Calu3 (cell line): Measurements from ENCODE around the gene ZKSCAN1. TPM values are rescaled to one million over a fixed set of nuclear protein-coding genes. Genes with fewer than 3 reads are reported as not detected.
A peak's percentile ranks its signal among the peaks of the same experiment; 100 is the strongest.
"Not testable (repeated sequence)": the region's sequence is repeated elsewhere in the genome, so short reads cannot be mapped to it uniquely, and the experiment has no call there.

Experiments used
- BruUV-seq: library from RNA; stranded (reverse); fragments of 400-500 nt; replicated peaks from 2 replicates; lab custom pipeline; 2021; lab: Mats Ljungman, UMichigan
- CTCF ChIA-PET: fragments of 300-600 bp; sonication (Branson Sonifier 250); formaldehyde crosslinking; loops from one replicate; lab custom pipeline; 2022; ENCODE audit warnings: antibody characterized with exemption; lab: Charles Lee
- DNase-seq: peaks from one replicate; pipeline ENCODE4 v3.0.0; 2022
- H3K27ac Mint-ChIP-seq: one replicate; pipeline ENCODE4 v1.8.0; 2022; ENCODE audit warnings: mixed read lengths; ENCODE audit not compliant: unreplicated experiment
- H3K27me3 Mint-ChIP-seq: one replicate; pipeline ENCODE4 v1.8.0; 2022; ENCODE audit warnings: mixed read lengths; ENCODE audit not compliant: unreplicated experiment
- H3K36me3 Mint-ChIP-seq: one replicate; pipeline ENCODE4 v1.8.0; 2022; ENCODE audit warnings: mild to moderate bottlenecking, moderate library complexity, mixed read lengths; ENCODE audit not compliant: insufficient read depth, unreplicated experiment
- H3K4me1 Mint-ChIP-seq: one replicate; pipeline ENCODE4 v1.8.0; 2022; ENCODE audit warnings: mild to moderate bottlenecking, low read depth, mixed read lengths; ENCODE audit not compliant: unreplicated experiment
- H3K4me3 Mint-ChIP-seq: one replicate; pipeline ENCODE4 v1.8.0; 2022; ENCODE audit warnings: mild to moderate bottlenecking, low read depth, moderate library complexity, mixed read lengths; ENCODE audit not compliant: unreplicated experiment
- H3K9me3 Mint-ChIP-seq: one replicate; pipeline ENCODE4 v1.8.0; 2022; ENCODE audit warnings: low read depth, mixed read lengths; ENCODE audit not compliant: unreplicated experiment
- intact Hi-C: fragments of 100-400 bp; cut with micrococcal nuclease; formaldehyde crosslinking; loops from one replicate; pipeline ENCODE4 v1.10.0; 2022; ENCODE audit not compliant: unreplicated experiment
- total RNA-seq: library from RNA; stranded (reverse); gene quantifications from 2 replicates; pipeline ENCODE4 v1.2.3, GENCODE V29; 2022
- TF ChIP-seq, protein P1 (sequence below): fragments of 200-600 bp; IDR thresholded peaks from one replicate; pipeline ENCODE4 v1.8.0; 2022; ENCODE audit warnings: antibody characterized with exemption; ENCODE audit not compliant: unreplicated experiment

ZKSCAN1 gene
- total RNA-seq, 1 experiment from 2014 or later = 56.6 TPM

DNA sequence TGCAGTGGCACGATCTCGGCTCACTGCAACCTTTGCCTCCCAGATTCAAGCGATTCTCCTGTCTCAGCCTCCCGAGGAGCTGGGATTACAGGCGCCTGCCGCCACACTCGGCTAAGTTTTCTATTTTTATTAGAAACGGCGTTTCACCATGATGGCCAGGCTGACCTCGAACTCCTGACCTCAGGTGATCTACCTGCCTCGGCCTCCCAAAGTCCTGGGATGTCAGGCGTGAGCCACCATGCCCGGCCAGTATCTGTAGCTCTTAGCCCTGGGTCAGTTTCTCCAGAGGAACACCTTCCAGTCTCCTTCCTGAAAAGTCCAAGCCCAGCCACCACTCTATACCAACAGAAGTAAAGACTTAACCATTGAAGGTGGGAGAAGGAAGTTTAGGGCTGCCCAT, 15.2 kb upstream of the ZKSCAN1 start:
- no peak overlapping the region for H3K27ac Mint-ChIP-seq
- BruUV-seq = no TSS peak
- no peaks in the 10 kb centered on the region for H3K9me3 Mint-ChIP-seq
- H3K4me3 Mint-ChIP-seq = no peak overlapping the region
- peaks cover 11% of the 10 kb centered on the region for H3K4me1 Mint-ChIP-seq
- peaks cover 5% of the 10 kb centered on the region for H3K36me3 Mint-ChIP-seq
- DNase-seq = no peak
- peaks cover 13% of the 10 kb centered on the region for H3K27me3 Mint-ChIP-seq
- CTCF ChIA-PET = no interaction called here
- TF ChIP-seq, protein P1, sequence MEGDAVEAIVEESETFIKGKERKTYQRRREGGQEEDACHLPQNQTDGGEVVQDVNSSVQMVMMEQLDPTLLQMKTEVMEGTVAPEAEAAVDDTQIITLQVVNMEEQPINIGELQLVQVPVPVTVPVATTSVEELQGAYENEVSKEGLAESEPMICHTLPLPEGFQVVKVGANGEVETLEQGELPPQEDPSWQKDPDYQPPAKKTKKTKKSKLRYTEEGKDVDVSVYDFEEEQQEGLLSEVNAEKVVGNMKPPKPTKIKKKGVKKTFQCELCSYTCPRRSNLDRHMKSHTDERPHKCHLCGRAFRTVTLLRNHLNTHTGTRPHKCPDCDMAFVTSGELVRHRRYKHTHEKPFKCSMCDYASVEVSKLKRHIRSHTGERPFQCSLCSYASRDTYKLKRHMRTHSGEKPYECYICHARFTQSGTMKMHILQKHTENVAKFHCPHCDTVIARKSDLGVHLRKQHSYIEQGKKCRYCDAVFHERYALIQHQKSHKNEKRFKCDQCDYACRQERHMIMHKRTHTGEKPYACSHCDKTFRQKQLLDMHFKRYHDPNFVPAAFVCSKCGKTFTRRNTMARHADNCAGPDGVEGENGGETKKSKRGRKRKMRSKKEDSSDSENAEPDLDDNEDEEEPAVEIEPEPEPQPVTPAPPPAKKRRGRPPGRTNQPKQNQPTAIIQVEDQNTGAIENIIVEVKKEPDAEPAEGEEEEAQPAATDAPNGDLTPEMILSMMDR = no peak
- intact Hi-C loops = no loop called here

DNA sequence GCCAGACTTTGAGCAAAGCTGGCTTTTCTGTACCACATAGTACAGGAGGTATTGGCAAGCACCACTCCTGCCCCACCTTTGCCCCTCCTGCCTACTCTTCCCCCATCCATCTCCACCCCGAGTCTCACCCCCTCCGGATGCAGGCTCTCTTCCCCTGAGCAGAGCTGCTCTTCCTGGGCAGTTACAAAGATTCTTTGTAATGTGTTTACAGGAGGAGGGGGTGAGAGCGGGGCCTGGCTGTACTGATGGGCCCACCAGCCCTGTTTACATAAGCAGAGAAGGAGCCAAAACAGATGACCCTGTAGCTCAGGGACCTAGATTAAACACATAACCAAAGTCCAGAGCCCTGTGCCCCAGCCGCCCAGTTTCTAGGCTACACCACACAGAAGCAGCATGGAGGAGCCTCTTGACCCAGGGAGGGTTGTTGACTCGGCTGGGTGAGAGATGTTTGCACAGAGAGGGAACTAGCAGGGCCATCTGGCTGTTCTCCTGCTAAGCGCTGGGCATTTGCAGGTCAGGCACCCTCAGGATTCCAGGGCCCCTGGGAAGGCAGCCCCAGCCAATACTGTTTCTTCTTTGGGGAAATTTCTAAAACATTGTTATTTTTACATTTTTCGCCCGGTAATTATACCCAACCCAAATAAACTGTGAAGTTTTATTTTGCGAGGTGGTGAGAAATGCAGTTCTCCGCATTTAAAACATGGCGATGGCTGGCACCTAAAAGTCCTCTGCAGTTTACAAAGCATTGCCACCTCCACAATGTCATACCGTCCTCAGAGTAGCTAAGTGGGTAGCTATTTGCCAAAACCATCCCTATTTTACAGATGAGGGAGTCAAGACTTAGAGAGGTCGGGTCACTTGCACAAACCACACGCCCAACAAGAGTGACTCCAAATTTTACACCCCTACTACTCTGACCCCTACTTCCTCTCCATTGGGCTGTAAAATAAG, 11.4 kb upstream of the ZKSCAN1 start:
- intact Hi-C loops = no loop called here
- CTCF ChIA-PET = no interaction called here
- no peak for DNase-seq
- TF ChIP-seq, protein P1 = no peak
- Mint-ChIP-seq H3K4me3 (no peak overlapping the region), H3K4me1 (peaks cover 8% of the 10 kb centered on the region), H3K27ac (no peak overlapping the region), H3K27me3 (no peaks in the 10 kb centered on the region), H3K36me3 (no peaks in the 10 kb centered on the region), H3K9me3 (no peaks in the 10 kb centered on the region)
- no TSS peak for BruUV-seq

DNA sequence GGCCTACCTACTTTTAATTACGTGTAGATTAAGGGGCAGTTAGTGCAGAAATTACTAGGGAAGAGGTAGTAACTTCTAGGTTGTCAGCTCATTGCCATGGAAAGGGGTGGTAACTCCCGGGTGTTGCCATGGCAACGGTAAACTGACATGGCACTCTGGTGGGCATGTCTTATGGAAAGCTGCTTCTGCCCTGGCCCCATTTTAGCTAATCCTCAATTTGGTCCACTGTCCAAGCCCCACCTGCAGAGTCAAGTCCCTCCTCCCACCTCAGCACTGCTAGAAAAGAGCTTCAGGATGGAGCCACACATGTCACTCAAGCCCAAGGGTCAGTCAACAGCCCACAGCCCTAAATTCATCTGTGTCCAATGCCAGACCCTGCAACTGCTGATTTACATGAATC, 7.5 kb upstream of the ZKSCAN1 start:
- CTCF ChIA-PET = interaction anchor here (0.6 kb wide), 1 partner anchor 18 kb away, joined by 4 read pairs; no protein-coding TSS in a partner anchor
- TF ChIP-seq, protein P1 = no peak
- Mint-ChIP-seq H3K4me1 (peaks cover 8% of the 10 kb centered on the region), H3K36me3 (peaks cover 3% of the 10 kb centered on the region), H3K27ac (no peak overlapping the region), H3K27me3 (no peaks in the 10 kb centered on the region), H3K4me3 (no peak overlapping the region), H3K9me3 (no peaks in the 10 kb centered on the region)
- BruUV-seq = no TSS peak
- intact Hi-C loops = no loop called here
- no peak for DNase-seq

DNA sequence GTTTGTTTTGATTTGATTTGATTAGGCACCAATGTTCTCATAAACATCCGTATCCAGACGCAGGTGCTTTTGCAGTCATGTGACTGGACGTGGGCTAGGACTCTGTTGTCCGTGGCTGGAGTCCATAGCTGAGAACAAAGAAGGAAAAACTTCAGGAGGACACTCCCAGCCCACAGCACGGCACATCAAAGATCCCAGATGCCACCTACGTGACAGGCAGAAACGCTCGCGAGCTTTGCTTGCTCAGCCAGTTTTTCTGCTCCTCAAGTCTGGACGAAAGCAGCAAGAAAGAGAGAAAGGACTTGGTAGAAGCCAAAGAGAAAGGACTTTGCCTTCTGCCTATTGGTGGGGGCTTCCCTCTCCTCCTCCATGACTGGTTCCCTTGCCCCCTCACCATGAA, 6.9 kb upstream of the ZKSCAN1 start:
- peak overlapping the region; percentile 36 for H3K4me3 Mint-ChIP-seq
- no peaks in the 10 kb centered on the region for H3K9me3 Mint-ChIP-seq
- intact Hi-C loops = no loop called here
- CTCF ChIA-PET = interaction anchor here (0.6 kb wide), 1 partner anchor 18 kb away, joined by 4 read pairs; no protein-coding TSS in a partner anchor
- H3K4me1 Mint-ChIP-seq = peaks cover 8% of the 10 kb centered on the region
- peak; percentile 23 for DNase-seq
- H3K27ac Mint-ChIP-seq = peak overlapping the region; percentile 66
- peaks cover 9% of the 10 kb centered on the region for H3K36me3 Mint-ChIP-seq
- no peaks in the 10 kb centered on the region for H3K27me3 Mint-ChIP-seq
- TF ChIP-seq, protein P1 = no peak
- BruUV-seq = no TSS peak

DNA sequence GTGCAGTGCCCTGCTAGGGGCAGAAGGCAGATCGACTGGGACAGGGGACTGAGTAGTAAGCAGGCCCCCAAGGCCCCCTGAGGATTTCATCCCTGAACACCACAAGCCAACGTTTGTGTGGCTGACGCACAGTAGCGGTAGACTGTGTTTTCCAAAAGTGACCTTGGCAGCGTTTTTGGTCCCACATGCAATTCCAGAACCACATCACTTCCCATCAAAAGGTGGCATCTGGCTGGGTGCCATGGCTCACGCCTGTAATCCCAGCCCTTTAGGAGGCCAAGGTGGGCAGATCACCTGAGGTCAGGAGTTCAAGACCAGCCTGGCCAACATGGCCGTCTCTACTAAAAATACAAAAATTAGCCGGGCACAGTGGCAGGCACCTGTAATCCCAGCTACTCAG, 5.4 kb upstream of the ZKSCAN1 start:
- H3K4me1 Mint-ChIP-seq, BruUV-seq, H3K4me3 Mint-ChIP-seq, H3K36me3 Mint-ChIP-seq, H3K27ac Mint-ChIP-seq, intact Hi-C loops, H3K27me3 Mint-ChIP-seq, DNase-seq, H3K9me3 Mint-ChIP-seq: not testable (repeated sequence)
- CTCF ChIA-PET = interaction anchor here (0.6 kb wide), 2 partner anchors 10 to 56 kb away, joined by 3 read pairs; no protein-coding TSS in a partner anchor
